Measurements from ENCODE around the gene PRR22.
"Not testable (repeated sequence)": the region's sequence is repeated elsewhere in the genome, so short reads cannot be mapped to it uniquely, and the experiment has no call there.

Gene PRR22

DNA sequence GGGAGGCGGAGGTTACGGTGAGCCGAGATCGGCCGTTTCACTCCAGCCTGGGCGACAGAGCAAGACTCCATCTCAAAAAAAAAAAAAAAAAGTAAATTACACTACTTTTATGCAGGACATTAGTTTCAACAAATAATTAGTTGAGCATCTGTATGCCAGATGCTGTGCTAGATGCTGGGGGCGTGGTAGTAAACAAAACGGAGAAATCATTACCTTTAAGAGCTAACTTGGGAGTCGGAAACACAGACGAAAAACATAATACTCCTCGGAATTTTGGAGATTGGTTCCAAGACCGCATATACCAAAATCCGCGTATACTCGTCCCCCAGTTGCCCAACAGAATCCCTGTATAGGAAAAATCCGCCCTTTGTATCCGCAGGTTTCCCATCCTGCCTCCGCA, 7.7 kb upstream of the PRR22 start:
- no peak overlapping the region for H3K4me3 ChIP-seq (ENCODE audit: low read depth, low read length)

DNA sequence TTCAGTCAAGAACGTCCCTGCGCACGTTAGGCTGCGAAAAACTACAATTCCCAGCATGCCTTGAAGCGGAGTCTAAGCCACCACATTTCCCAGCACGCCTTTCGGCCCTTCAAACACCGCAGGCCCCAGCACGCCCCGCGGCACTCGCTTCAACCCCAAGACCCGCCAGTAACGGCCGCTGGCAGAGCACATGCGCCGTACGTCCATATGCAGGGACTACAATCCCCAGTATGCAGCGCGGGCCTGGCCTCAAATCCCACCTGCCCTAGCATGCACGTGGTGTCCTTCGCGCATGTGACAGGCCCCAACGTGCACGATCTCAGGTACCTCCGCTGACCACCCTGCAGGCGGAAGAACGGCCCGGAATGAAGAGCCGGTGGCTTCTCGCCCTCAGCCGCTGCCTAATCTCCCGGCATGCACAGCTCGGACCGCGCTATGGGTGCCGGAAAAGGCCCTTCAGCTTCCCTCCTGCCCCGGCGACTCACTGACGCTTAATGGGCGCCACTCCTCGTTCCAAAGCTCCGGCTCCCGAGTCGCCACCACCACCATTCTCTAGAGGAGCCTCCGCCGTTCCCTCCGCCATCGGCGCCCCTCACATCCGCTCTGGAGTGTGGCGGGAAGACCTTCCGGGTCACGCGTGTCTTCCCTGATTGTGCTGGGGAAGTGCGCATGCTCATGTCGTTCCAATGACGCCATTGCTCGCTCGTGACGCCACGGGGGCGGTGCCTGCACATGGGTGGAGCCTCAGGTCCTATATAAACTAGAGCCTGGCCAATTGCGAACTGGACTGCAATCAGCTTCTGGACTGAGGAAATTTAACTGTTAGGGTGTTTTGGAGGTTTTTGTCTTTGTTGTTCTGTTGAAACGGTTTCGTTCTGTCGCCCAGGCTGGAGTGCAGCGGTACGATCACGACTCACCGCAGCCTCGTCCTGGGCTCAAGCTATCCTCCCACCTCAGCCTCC, 6.3 kb upstream of the PRR22 start, which contains the start of gene DUS3L:
Gene DUS3L, minus strand, starts transcription at position 605 of the 962 bp plus-strand sequence. Its CDS starts 22 bp downstream, at position 583.
- peak within 1 kb of the TSS; percentile 79 for H3K4me3 ChIP-seq (ENCODE audit: low read depth, low read length)

DNA sequence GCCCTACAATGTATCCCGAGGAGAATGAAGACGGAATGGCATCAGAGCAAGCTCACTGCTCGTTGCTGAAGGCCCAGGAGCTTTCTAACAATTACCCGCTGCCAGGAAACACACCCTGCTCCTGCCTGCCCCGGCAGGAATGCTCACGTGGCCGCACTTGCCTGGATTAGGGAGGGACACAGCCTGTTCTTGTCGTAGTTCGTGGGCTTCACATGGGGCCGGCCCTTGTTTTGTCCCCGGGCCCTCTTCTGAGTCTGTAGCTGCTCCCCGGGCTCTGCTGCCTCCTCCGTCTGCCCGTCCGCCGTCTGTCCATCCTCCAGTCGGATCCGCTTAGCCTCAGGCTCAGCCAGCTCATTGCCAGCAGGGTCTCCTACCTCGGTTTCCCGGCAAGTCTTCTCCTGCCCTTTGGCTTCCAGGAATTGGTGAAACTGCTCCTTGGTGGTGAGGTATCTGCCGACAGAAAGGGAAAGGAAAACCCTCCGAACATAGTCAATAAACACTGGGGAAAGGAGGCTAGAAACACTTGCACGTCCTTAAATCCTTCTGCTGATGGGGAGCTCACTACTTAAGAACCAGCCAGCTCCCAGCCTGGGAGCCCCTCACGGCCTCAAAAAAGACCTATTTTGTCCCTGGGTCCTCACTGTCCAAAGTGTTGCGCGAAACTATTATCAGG, 5.5 kb upstream of the PRR22 start:
- peak overlapping the region; percentile 79 for H3K4me3 ChIP-seq (ENCODE audit: low read depth, low read length)

DNA sequence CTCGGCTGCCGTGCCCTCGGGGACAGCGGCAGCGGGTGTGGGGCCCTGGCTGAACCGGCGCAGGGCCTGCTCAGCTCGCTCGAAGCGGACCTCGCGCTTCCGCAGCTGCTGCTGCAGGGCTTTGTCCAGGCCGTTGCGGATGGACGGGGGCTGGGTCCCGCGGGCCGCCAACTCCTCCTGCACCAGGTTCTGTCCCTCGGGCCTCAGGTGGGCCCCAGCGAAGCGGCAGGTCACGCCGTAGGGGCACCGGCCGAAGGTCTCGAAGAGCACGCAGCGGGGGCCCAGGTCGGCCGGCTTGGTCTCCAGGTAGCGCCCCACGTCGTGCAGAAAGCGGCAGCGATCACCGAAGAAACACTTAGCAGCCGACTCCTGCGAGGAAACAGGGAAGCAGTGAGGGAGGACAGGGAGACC, 4.8 kb upstream of the PRR22 start:
- H3K4me3 ChIP-seq (ENCODE audit: low read depth, low read length), result no peak overlapping the region

DNA sequence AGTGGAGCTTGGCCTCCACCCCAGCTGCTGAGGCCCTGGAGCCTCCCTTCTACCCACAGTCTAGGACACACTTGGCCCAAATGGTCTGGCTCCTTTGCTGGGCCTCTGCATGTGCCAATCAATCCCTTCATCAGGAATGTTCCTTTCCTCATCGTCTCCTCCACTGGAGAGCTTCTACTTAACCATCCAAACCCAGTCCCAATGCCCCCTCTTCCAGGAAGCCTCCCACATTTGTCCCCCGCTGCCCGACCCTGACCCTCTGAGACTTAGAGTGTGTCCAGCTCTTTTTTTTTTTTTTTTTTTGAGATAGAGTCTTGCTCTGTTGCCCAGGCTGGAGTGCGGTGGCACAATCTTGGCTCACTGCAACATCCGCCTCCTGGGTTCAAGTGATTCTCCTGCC, 3.9 kb upstream of the PRR22 start:
- no peak overlapping the region for H3K4me3 ChIP-seq (ENCODE audit: low read depth, low read length)

DNA sequence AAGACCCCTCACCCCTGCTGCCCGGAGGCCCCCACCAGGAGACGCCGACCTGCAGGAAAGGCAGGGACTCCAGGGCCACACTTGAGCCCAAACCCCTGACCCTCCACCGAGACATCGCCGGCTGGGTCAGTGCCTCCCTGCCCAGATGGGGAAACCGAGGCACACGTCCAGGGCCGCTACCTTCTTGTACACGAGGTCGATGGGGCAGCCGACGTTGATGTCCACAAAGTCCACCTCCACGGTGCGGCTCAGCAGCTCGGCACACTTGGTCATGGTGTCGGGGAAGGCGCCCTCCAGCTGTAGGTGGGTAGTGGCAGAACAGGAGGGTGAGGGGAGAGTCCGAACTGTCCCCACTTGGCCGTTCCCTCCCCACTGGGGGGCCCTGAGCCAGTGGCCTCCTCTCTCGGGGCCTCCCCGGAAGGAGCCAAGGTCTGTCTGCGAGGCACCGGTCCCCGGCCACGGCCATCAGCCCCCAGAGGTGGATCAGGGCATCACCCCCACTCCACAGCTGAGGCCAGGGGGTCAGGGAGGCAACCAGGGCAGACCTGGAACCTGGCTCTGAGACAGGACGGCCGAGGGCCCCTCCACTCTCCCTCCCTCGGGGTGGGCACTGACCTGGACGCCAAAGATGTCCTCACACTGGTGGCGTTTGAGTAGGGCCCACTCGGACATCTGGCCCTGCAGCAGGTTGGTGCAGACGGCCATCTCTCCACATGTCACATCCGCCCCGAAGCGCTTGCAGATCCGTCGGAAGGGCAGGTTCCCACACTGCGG, 3.0 kb upstream of the PRR22 start:
- H3K4me3 ChIP-seq (ENCODE audit: low read depth, low read length), result no peak overlapping the region

DNA sequence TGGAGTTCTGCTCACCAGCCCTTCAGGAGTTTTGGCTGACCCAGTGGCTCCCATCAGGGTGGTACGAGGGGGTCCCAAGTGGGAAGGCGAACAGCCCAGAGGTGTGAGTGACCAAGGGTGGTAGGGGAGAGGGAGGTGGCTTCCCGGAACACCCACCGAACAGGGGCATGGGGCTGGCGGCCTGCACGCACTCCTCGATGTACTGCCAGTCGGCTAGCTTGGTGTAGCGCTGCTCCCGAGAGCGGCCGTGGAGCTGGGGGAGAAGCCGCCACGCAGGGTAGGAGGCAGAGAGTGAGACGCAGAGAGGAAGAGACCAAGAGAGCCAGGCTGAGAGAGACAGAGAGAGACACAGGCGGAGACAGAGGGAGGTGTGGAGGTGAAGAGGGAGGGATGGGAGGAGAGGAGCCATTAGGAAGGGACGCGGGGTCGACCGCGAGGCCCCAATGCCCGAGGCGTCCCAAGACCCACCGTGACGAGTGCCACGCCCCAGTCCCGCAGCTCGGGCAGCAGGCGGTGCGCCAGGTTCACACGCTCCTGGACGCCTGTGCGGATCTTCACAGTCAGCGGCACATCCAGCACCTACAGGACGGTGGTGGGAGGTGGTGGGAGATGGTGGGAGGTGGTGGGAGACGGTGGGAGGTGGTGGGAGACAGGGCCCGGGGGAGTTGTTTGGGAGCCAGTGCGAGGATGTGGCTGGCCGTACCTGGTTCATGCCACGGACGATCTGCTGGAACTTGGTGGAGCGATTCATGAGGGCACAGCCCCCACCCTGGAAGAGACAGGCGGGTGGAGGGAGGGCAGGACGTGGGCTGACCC, 2.3 kb upstream of the PRR22 start:
- no peak overlapping the region for H3K4me3 ChIP-seq (ENCODE audit: low read depth, low read length)

DNA sequence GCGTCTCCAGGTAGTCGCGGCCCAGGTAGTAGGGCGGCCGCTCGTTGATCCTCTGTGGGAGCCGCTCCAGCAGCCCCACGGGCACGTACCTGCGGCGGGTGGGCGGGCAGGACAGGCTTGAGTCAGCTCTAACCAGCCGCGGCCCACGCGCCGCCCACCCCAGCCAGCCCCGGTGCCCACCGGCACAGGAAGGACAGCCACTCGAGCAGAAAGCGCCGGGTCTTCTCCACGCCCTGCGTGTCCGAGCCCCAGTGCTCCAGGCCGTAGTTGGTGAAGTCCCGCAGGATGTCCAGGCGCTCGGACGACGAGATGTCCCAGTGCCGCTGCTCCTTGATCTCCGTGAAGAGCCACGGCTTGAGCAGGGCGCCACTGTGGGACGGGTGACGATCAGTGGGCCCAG, 877 bp upstream of the PRR22 start:
- no peak overlapping the region for H3K4me3 ChIP-seq (ENCODE audit: low read depth, low read length)

DNA sequence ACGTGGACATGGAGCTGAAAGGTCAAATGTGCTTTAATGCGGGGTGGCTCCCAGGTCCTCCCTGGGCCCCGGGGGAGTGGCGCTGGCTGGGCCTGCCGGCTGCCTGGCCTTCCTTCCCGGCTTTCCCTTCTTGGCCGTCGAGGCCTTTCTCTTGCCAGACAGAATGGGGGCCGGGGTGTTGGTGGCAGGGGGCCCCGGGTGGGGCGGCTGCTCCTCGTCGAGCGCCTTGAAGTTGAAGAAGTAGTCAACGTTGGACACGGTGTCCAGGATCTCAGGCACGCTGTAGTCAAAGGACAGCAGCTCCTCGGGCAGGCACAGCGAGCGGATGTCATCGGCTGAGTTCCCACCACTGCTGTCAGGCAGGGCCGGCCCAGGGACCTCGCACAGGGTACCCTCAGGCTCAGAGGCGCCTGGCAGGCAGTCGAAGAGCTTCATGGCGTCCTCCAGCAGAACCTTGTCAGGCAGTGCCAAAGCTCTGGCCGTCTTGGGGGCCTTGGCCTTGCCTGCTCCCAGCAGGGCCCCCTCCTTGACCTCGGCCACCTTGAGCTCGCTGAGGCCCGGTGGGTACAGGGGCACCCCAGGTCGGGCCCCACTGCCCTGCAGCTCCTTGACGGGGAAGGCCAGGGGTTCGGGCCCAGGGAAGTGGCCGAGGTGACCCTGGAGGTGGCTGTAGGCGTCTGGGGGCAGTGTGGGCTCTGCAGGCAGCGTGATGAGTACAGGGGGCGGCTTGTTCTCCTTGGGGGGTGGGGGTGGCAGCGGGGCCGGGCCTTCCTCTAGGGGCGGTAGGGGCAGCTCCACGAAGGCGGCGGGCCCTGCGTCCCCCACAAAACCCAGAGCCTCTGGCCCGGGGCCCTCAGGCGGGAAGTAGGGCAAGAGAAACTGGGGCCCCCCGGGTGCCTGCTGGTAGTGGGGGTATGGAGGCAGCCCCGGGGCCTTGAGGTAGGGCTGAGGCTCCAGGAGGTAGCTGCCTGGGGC, 1.3 kb downstream of the PRR22 start:
- H3K4me3 ChIP-seq (ENCODE audit: low read depth, low read length), result no peak overlapping the region

DNA sequence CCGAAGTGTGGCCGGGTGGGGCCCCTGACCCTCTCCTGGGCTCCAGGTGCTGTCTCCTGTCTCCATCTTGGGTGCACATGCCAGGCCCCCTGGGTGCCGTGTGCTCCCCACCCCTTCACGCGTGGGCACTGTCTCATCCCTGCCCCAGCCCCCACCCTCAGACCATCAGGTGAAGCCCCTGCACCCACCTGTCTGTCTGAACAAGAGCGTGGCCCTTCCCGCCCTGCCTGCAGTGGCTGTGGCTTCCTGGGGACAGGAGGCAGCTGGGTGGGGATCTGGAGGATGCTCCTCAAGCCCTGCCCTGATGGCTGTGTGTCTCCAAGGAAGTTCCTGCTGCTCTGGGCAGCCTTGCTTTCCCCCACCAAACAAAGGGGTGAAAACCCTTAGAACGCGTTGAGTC, 2.2 kb downstream of the PRR22 start:
- H3K4me3 ChIP-seq (ENCODE audit: low read depth, low read length), result no peak overlapping the region

DNA sequence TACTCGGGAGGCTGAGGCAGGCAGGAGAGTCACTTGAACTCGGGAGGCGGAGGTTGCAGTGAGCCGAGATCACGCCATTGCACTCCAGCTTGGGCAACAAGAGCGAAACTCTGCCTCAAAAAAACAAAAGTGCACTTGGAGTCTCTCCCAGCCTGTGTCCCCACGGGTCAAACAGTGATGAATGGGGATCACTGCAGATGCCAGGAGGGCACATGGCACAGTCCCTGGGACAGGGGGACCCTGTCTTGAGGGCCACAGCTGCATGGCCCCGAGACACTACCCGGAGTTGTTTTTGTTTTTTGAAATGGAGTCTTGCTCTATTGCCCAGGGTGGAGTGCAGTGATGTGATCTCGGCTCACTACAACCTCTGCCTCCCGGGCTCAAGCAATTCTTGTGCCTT, 3.6 kb downstream of the PRR22 start:
- not testable (repeated sequence) for H3K4me3 ChIP-seq (ENCODE audit: low read depth, low read length)

DNA sequence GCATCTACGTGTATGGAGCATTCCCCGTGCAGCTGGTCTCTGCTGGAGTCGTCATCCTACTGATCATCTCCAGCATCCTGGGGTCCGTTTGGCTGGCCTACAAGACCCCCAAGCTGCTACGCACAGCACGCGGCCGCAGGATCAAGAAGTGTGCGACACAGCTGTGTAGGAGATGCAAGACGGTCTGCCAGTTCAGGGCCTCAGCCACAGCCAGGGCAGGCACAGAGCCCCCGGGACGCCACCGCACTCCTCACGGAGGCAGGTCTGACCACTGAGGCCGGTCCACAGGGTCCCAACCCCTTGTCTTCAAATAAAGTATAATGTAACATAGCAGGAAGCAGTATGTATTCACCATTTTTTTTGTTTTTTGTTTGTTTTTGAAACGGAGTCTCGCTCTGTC, 6.1 kb downstream of the PRR22 start:
- no peak overlapping the region for H3K4me3 ChIP-seq (ENCODE audit: low read depth, low read length)

DNA sequence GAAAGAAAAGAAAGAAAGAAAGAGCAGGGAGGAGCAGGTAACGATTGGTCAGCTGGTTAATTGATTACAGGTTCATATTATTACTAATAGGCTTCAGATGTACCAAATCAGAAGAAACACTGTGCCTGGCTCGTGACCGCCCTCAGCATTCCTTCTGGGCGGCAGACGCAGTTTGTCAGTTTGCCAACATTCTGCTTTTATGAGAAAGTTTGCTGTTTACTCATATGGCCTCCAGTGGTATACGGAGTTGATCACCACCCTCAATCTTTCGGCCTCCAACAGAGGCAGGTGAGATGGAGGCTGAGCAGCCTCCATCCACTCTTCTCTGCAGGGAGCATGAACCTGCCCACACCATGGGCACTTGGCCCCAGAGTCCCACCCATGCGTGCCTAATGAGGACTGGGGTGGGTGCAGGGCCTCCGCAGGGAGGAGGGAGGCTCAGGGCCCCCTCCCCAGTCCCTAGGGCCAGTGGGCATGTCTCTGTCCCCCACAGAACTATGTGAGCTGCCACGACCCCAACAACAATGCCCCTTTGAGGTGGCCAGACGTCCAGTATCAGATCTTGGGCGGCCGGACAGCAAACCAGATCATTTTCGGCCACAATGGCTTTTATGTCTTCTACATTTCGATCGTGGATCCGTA, 8.8 kb downstream of the PRR22 start:
- H3K4me3 ChIP-seq (ENCODE audit: low read depth, low read length), result no peak overlapping the region

DNA sequence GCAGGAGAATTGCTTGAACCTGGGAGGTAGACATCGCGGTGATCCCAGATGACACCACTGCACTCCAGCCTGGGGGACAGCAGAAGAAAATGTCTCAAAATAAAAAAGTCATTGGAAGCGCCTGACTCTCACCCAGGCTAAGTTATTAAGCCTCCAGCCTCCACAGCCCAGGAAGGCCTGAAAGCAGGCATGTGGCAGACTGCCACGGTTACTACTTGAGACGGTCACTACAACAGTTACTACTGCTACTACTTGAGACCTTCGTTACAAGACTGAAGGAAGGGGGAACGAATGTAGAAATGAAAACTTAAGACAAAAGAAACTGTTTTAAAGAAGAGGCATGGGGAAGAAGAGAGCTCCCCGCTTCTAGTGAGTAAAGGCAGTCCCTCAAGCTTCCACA, 9.6 kb downstream of the PRR22 start:
- no peak overlapping the region for H3K4me3 ChIP-seq (ENCODE audit: low read depth, low read length)

DNA sequence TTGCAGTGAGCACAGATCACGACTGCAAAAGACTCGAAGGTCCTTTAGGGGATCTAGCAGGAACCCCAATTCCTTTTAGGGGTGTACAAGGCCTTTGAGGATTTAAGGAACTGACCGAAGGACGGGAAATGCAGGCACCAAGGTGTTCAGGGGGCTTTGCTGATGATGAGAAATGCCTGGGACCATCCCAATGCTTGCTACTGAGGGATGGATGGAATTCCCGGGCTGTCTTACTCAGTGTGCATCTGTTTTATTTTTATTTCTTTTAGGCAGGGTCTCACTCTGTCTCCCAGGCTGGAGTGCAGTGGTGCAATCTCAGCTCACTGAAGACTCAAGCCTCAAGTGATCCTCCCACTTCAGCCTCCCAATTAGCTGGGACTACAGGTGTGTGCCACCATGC, 11.3 kb downstream of the PRR22 start:
- H3K4me3 ChIP-seq (ENCODE audit: low read depth, low read length), result no peak overlapping the region

DNA sequence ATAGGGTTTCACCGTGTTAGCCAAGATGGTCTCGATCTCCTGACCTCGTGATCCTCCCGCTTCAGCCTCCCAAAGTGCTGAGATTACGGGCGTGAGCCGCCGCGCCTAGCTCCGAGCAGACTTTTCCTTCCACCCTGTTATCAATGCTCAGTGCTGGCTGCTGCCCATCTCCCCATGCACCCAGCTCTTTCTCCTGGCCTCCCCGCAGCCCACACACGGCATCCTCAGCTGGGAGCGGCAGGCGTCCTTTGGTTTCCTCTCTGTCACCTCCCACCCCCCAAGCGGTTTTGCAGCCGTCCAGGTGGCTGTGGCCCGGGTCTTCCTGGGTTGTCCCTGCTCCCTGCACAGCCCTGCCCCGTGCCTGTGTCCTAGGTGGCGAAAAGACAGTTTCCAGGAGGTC, 12.1 kb downstream of the PRR22 start:
- H3K4me3 ChIP-seq (ENCODE audit: low read depth, low read length), result no peak overlapping the region

DNA sequence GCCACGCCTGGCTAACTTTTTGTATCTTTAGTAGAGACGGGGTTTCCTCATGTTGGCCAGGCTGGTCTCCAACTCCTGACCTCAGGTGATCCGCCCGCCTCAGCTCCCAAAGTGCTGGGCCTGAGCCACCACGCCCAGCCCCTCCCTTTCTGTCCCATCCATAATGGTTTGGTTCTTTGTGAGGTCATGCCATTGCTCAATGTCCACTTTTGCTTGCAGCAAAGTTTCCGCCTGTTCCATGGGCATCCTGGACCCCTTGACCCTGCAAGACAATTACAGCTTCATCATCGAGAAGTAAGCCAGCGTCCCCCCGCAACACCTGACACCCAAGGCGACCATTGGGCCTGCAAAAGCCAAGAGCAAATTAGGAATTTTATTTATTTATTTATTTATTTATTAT, 16.6 kb downstream of the PRR22 start:
- no peak overlapping the region for H3K4me3 ChIP-seq (ENCODE audit: low read depth, low read length)

DNA sequence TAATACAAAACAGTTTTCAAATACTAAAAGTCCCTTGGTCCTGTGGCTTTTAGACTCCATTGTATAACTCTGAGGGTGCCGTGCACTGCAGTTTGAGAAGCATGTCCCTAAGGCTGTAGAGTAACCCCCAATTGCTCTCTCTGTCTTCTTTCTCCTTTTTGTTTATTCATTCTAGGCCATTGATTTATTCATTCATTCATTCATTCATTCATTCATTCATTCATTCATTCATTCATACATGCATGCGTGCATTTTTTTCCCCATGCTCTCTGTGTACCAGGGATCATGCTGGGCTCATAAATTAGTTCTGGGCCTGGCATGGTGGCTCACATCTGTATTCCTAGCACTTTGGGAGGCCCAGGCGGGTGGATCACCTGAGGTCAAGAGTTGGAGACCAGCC, 19.3 kb downstream of the PRR22 start:
- no peak overlapping the region for H3K4me3 ChIP-seq (ENCODE audit: low read depth, low read length)

DNA sequence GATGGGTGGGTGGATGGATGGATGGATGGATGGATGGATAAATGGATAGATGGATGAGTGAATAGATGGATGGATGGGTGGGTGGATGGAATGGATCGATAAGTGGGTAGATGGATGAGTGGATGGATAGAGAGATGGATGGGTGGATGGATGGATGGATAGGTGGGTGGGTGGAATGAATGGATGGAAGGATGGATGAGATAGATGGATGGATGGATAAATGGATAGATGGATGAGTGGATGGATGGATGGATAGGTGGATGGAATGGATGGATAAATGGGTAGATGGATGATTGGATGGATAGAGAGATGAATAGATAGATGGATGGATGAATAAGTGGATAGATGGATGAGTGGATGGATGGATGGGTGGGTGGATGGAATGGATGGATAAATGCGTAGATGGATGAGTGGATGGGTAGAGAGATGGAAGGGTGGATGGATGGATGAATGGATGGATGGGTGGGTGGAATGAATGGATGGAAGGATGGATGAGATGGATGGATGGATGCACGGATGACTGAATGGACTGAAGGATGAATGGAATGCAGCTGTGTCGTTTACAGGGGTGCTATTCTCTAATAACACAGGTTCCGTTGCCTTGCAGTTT, 21.8 kb downstream of the PRR22 start:
- H3K4me3 ChIP-seq (ENCODE audit: low read depth, low read length), result no peak overlapping the region
